SK-N-SH treated with all-trans-retinoic acid at 6 μM for 48 hours (cell line): Measurements from ENCODE around the gene SLC6A20.

Experiments
- CREB5 ChIP-seq: fragments of 250-450 bp; sonication (Bioruptor Pico); IDR thresholded peaks from 2 replicates; pipeline ENCODE4 v1.5.1; 2020; ENCODE audit warnings: low read depth, mild to moderate bottlenecking, moderate library complexity
- CSDC2 ChIP-seq: fragments of 250-450 bp; sonication (Bioruptor Pico); IDR thresholded peaks from 2 replicates; pipeline ENCODE4 v1.5.0; 2020; ENCODE audit warnings: mild to moderate bottlenecking, moderate library complexity
- POU6F1 ChIP-seq: fragments of 250-450 bp; sonication (Bioruptor Pico); IDR thresholded peaks from 2 replicates; pipeline ENCODE4 v1.8.0; 2021; ENCODE audit warnings: low read depth, mild to moderate bottlenecking, moderate library complexity, borderline replicate concordance

GRCh38 chr3:45737234-45737633 lies 59.1 kb downstream of the SLC6A20 start:
- TF ChIP-seq CREB5 (CRISPR knock-in tag) (no peak), POU6F1 (CRISPR knock-in tag) (no peak), CSDC2 (CRISPR knock-in tag) (no peak)
